NT2/D1 (cell line): ENCODE data around the gene VWA5B2.

Source experiments
- DNase-seq: peaks from one replicate; pipeline ENCODE4 v3.0.0-alpha.2; 2011; ENCODE audit warnings: low read depth, low spot score
- H3K27me3 ChIP-seq: 2 replicates; pipeline ENCODE4 v1.6.0; 2011; ENCODE audit warnings: mild to moderate bottlenecking; ENCODE audit not compliant: insufficient read length, insufficient read depth
- H3K36me3 ChIP-seq: 2 replicates; pipeline ENCODE4 v1.6.1; 2011; ENCODE audit warnings: mild to moderate bottlenecking, low read length, mixed read lengths; ENCODE audit not compliant: insufficient read depth, insufficient read length
- H3K4me1 ChIP-seq: 2 replicates; pipeline ENCODE4 v1.5.1; 2011; ENCODE audit not compliant: insufficient read depth, insufficient read length
- H3K4me3 ChIP-seq: 2 replicates; pipeline ENCODE4 v1.5.1; 2011; ENCODE audit warnings: low read depth; ENCODE audit not compliant: insufficient read length
- H3K9ac ChIP-seq: 2 replicates; pipeline ENCODE4 v1.6.0; 2011; ENCODE audit warnings: low read depth; ENCODE audit not compliant: insufficient read length
- H3K9me3 ChIP-seq: 2 replicates; pipeline ENCODE4 v1.5.1; 2011; ENCODE audit warnings: mild to moderate bottlenecking, low read length; ENCODE audit not compliant: insufficient read depth
- SUZ12 ChIP-seq: IDR thresholded peaks from 2 replicates; pipeline ENCODE4 v1.6.1; 2011; ENCODE audit not compliant: insufficient read length, insufficient read depth; ENCODE audit errors: extremely low read depth
- YY1 ChIP-seq: IDR thresholded peaks from 2 replicates; pipeline ENCODE4 v1.6.1; 2011; ENCODE audit not compliant: insufficient read length, insufficient read depth
- ZNF274 ChIP-seq: IDR thresholded peaks from 2 replicates; pipeline ENCODE4 v1.6.1; 2011; ENCODE audit warnings: mild to moderate bottlenecking, low read depth, low read length

The VWA5B2 gene

DNA sequence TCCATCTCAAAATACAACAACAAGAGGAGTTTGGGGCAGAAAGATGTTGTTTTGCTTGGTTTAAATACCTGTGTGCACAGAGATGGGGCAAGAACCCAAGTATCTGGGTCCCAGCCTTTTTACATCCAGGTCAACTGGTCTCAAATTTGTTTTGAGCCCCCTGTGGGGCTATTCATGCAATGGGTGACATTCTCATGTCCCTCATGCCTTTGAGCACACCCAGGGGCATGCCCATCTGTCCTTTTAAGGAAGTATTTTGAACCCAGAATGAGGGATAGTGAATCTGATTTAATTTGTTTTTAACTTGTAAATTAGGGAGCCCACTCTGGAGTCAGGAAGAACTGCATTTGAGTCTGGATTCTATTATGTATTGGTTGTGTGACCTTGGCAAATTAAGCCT is 28.6 kb upstream of the VWA5B2 start:
- no peak overlapping the region for H3K4me3 ChIP-seq
- TF ChIP-seq YY1 (no peak), SUZ12 (no peak), ZNF274 (no peak)

DNA sequence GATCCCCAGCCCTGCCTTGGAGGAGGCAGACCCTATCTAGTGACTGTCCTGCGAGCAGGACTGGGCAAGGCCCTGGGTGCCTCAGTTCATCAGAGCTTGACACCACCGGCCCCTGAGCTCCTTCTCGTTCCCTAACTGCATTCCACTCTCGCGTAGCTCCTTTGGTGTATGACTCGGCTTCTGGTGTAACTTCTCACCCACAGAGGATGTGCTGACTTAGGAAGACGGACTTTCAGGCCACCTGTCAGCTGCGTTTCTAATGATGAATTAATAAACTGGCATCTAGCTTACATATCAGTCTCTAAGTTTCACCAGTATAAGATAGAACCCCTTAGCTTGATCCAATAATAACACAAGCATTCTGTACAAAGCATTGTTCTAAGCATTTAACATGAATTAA is 25.9 kb upstream of the VWA5B2 start:
- DNase-seq = no peak
- H3K9ac ChIP-seq = no peak overlapping the region
- H3K36me3 ChIP-seq = no peaks in the 10 kb centered on the region
- no peaks in the 10 kb centered on the region for H3K4me1 ChIP-seq
- no peaks in the 10 kb centered on the region for H3K9me3 ChIP-seq
- TF ChIP-seq SUZ12 = no peak
- no peaks in the 10 kb centered on the region for H3K27me3 ChIP-seq
- H3K4me3 ChIP-seq = no peak overlapping the region

More for the DNA sequence above, 28.6 kb upstream of the VWA5B2 start:
- Histone ChIP-seq H3K9ac (no peak overlapping the region), H3K36me3 (peaks cover 8% of the 10 kb centered on the region), H3K4me1 (peaks cover 2% of the 10 kb centered on the region), H3K27me3 (no peaks in the 10 kb centered on the region), H3K9me3 (no peaks in the 10 kb centered on the region)
- no peak for DNase-seq

DNA sequence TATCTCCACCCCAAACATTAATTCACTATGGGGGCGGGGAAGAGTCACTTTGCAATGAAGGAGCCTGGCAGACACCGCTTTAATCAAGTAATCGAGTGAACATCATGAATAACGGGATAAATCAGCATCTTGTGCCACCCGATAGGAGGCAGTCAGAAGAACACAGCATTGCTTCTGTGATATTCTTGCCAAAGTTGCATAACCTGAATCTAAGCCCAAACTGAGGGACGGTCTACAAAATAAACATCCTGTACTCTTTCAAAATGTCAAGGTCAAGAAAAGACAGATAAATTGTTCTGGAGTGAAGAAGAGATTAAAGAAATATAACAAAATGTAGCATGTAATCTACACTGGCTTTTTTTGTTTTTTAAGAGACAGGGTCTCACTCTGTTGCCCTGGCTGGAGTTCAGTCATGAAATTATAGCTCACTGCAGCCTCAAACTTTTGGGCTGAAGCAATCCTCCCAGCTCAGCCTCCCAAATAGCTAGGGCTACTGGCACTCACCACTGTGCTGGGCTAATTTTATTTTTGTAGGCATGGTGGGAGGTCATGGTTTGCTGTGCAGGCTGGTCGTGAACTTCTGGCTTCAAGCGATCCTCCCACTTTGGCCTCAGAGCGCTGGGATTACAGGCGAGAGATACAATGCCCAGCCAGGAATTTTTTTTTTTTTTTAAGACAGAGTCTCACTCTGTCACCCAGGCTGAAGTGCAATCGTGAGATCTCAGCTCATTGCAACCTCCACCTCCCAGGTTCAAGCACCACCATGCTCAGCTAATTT is 20.1 kb upstream of the VWA5B2 start:
- H3K36me3 ChIP-seq = no peaks in the 10 kb centered on the region
- no peaks in the 10 kb centered on the region for H3K9me3 ChIP-seq
- no peak for TF ChIP-seq ZNF274
- TF ChIP-seq SUZ12 = no peak
- TF ChIP-seq YY1 = no peak
- no peaks in the 10 kb centered on the region for H3K4me1 ChIP-seq
- H3K9ac ChIP-seq = no peak overlapping the region
- no peak for DNase-seq
- H3K4me3 ChIP-seq = no peak overlapping the region
- no peaks in the 10 kb centered on the region for H3K27me3 ChIP-seq

DNA sequence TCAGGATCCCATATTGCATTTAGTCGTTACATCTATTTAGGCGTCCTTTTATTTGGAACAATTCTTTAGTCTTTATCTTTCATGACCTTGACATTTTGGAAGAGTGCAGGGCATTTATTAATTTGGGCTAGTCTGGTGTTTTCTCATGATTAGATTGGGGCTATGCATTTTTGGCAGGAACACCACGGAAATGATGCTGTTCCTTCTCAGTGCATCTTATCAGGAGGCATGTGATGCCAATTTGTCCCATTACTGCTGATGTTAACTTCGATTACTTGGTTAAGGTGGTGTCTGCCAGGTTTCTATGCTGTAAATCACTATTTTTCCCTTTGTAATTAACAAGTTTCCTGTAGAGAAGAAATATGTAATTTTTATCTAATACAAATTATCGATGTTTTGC is 18.1 kb upstream of the VWA5B2 start:
- H3K4me3 ChIP-seq = no peak overlapping the region
- no peaks in the 10 kb centered on the region for H3K9me3 ChIP-seq
- H3K4me1 ChIP-seq = no peaks in the 10 kb centered on the region
- H3K27me3 ChIP-seq = no peaks in the 10 kb centered on the region
- no peak for DNase-seq
- no peak overlapping the region for H3K9ac ChIP-seq
- TF ChIP-seq ZNF274 (no peak), YY1 (no peak), SUZ12 (no peak)
- H3K36me3 ChIP-seq = no peaks in the 10 kb centered on the region

DNA sequence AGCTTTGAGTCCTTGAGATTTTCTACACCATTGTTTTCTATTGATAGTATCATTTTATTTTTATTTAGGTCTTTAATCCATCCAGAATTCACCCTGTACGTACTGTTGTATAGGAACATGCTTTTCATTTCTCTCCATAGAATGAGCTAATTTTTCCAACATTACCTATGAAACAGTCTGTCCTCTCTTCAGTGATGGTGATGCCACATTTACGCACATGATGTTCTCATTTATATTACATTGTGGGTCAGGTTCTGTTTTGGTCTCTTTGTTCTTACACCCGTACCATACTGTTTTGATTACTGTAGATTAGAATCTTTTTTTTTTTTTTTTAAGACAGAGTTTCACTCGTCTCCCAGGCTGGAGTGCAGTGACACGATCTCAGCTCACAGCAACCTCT is 17.7 kb upstream of the VWA5B2 start:
- H3K27me3 ChIP-seq = no peaks in the 10 kb centered on the region
- TF ChIP-seq YY1 (no peak), SUZ12 (no peak), ZNF274 (no peak)
- H3K4me1 ChIP-seq = no peaks in the 10 kb centered on the region
- no peak for DNase-seq
- H3K9ac ChIP-seq = no peak overlapping the region
- no peaks in the 10 kb centered on the region for H3K9me3 ChIP-seq
- H3K4me3 ChIP-seq = no peak overlapping the region
- no peaks in the 10 kb centered on the region for H3K36me3 ChIP-seq

DNA sequence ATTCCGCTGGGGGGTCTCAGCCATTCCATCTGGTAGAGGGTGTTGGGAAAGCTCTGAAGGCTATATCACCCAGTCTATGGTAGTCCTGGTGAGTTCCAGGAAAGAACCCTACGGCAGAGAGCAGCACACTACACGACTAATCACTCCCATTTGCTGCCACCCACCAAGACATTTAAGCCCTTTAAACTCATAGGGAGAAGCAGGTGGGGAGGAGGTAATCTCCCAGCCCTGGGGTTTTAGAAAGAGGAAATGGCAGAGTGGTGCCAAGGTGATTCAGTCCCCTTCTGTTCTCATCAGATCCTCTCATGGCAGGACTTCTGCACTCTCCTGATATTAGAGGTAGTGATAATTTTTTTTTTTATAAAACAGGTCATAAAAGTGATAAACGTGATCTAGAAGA is 10.6 kb upstream of the VWA5B2 start:
- Histone ChIP-seq H3K9me3 (no peaks in the 10 kb centered on the region), H3K27me3 (no peaks in the 10 kb centered on the region), H3K36me3 (no peaks in the 10 kb centered on the region), H3K9ac (no peak overlapping the region), H3K4me3 (no peak overlapping the region), H3K4me1 (no peaks in the 10 kb centered on the region)
- no peak for DNase-seq
- no peak for TF ChIP-seq ZNF274
- no peak for TF ChIP-seq SUZ12
- no peak for TF ChIP-seq YY1

DNA sequence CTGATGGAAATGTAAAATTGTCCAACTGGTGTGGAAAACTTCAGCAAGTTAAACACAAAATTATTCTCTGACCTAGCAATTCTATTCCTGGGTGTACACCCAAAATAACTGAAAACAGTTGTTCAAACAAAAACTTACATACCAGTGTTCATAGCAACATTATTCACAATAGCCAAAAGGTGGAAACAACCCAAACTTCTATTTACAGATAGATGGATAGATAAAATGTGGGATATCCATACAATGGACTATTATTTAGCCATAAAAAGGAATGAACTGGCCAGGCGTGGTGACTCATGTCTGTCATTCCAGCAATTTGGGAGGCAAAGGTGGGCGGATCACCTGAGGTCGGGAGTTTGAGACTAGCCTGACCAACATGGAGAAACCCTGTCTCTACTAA is 6.9 kb upstream of the VWA5B2 start:
- Histone ChIP-seq H3K36me3 (no peaks in the 10 kb centered on the region), H3K9ac (no peak overlapping the region), H3K27me3 (peaks cover 2% of the 10 kb centered on the region), H3K4me3 (no peak overlapping the region), H3K4me1 (no peaks in the 10 kb centered on the region), H3K9me3 (no peaks in the 10 kb centered on the region)
- no peak for DNase-seq
- TF ChIP-seq YY1 = no peak
- no peak for TF ChIP-seq SUZ12
- TF ChIP-seq ZNF274 = no peak

DNA sequence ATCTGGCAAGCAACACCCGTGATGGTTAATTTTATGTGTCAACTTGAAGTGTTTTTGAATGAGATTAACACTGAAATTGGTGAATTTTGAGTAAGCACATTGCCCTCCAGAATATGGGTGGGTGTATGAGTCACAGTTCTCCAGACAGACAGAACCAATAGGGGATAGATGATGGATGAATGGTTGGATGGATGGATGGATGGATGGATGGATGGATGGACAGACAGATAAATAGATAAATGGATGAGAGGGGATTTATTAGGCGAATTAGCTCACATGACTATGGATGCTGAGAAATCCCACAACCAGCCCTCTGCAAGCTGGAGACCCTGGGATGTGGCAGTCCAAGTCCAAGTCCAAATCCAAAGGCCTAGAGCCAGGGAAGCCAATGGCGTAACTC is 5.4 kb upstream of the VWA5B2 start:
- Histone ChIP-seq H3K36me3 (no peaks in the 10 kb centered on the region), H3K9me3 (no peaks in the 10 kb centered on the region), H3K9ac (no peak overlapping the region), H3K27me3 (peaks cover 16% of the 10 kb centered on the region), H3K4me1 (no peaks in the 10 kb centered on the region), H3K4me3 (no peak overlapping the region)
- TF ChIP-seq YY1 (no peak), SUZ12 (no peak), ZNF274 (no peak)
- DNase-seq = no peak
